ENCODE data around the gene ZDHHC11.
A peak's percentile ranks its signal among the peaks of the same experiment; 100 is the strongest.

The ZDHHC11 gene

DNA sequence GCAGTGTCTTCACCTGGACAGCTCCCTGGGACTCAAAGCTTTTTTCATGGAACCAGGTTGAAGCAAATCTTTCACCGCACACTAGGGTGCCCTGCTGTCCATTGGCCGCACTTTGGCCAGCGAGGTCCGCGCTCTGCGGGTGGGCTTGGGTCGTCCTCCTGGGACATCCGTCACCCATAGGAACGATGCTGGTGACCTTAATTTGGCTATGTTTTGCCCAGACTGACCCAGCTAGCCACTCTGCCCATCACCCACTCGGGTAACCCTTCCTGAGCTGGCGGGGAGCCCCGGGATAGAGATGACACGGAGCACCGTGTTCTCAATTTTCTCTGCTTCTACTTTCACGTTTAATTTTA lies 92.1 kb downstream of the ZDHHC11 start:
- Histone ChIP-seq H3K18ac (ENCODE audit: low read depth in 1 of 2, low read length in 2 of 2) (no peak overlapping the region), H3K36me3 (ENCODE audit: control insufficient read depth in 1 of 2, insufficient read depth in 2 of 2, low read depth in 1 of 2, low read length in 2 of 2) (peaks cover 0 to 3% of the 10 kb centered on the region in 2 experiments), H3K9me3 (ENCODE audit: control insufficient read depth, low read length) (no peaks in the 10 kb centered on the region), H3K14ac (ENCODE audit: low read length in 2 of 2) (peak overlapping the region in 1 of 2 experiments; percentile 19), H4K8ac (ENCODE audit: low read length) (no peak overlapping the region), H2BK120ac (ENCODE audit: low read depth, low read length) (no peak overlapping the region), H2BK5ac (ENCODE audit: low read depth, low read length, poor library complexity, severe bottlenecking) (no peak overlapping the region), H3K4me1 (ENCODE audit: control insufficient read depth, insufficient read depth, low read depth, low read length) (peaks cover 2% of the 10 kb centered on the region), H2AFZ (ENCODE audit: low read depth, low read length) (no peak overlapping the region), H4K91ac (ENCODE audit: low read length) (peak overlapping the region; percentile 36), H3K23ac (ENCODE audit: low read length in 2 of 2) (no peak overlapping the region), H3K4me3 (ENCODE audit: insufficient read depth in 1 of 2, low read depth in 1 of 2, low read length in 2 of 2) (no peak overlapping the region), H3K27me3 (ENCODE audit: control insufficient read depth in 1 of 2, insufficient read depth in 1 of 2, low read length in 2 of 2) (peaks cover 0 to 29% of the 10 kb centered on the region in 2 experiments), H3K9ac (ENCODE audit: low read length) (peak overlapping the region; percentile 65), H3K4ac (ENCODE audit: low read depth in 1 of 2, low read length in 2 of 2) (peak overlapping the region in 1 of 2 experiments; percentile 15), H2BK12ac (ENCODE audit: low read length in 2 of 2) (no peak overlapping the region), H3K79me1 (replicated peaks; ENCODE audit: low read length, poor library complexity, severe bottlenecking) (no peaks in the 10 kb centered on the region), H2BK15ac (ENCODE audit: low read depth, poor library complexity, severe bottlenecking) (no peak overlapping the region), H2AK5ac (ENCODE audit: low read length, severe bottlenecking) (no peak overlapping the region), H3K27ac (ENCODE audit: low read length, poor library complexity, severe bottlenecking) (no peak overlapping the region), H3K4me2 (ENCODE audit: low read length, poor library complexity, severe bottlenecking) (no peak overlapping the region)
- WGBS, result 86% methylated on average over 15 of the region's 15 CpGs
- DNase-seq, result no peak

DNA sequence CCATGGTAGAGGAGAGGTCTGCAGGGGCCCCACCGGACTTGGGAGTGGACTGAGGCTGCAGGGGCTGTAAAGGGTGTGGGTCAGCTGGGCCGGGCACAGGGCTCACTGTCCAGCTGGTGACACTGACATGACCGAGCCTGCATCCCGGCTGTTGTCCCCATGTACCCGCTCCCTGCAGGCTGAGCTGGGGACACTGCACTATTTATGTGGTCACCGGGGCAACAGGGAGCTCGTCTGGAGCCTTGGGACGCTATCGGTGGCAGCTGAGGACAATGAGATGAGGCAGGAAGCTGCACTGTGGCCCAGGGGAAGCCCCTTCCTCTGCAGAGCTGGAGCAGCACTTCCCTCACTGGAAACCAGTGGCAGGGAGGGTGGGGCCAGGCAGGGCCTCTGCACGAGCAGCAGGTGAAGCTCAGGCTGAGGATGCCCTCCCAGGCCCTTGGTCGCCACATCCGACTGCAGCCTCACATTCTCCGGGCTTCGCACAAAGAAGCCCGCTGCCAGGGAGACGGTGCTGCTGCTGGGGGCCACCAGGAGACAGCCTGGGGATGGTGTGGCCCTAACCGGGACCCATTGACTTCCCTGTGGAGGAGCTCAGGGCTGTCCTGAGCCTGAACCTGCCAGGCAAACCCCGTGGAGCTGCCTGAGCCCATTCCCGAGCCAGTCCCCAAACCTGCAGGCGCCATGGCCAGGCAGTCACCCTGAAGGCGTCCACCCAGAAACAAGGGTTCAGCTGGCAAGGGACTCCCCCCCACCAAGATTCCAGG lies 92.7 kb downstream of the ZDHHC11 start:
- H2BK5ac ChIP-seq (ENCODE audit: low read depth, low read length, poor library complexity, severe bottlenecking), result no peak overlapping the region
- no peak overlapping the region for H4K91ac ChIP-seq (ENCODE audit: low read length)
- H2AFZ ChIP-seq (ENCODE audit: low read depth, low read length), result no peak overlapping the region
- H4K8ac ChIP-seq (ENCODE audit: low read length), result no peak overlapping the region
- H3K4me1 ChIP-seq (ENCODE audit: control insufficient read depth, insufficient read depth, low read depth, low read length), result peaks cover 2% of the 10 kb centered on the region
- peak; percentile 49 for DNase-seq
- no peak overlapping the region for H3K4me2 ChIP-seq (ENCODE audit: low read length, poor library complexity, severe bottlenecking)
- H3K4me3 ChIP-seq (ENCODE audit: insufficient read depth in 1 of 2, low read depth in 1 of 2, low read length in 2 of 2), result no peak overlapping the region
- H3K4ac ChIP-seq (ENCODE audit: low read depth in 1 of 2, low read length in 2 of 2), result no peak overlapping the region
- H3K27me3 ChIP-seq (ENCODE audit: control insufficient read depth in 1 of 2, insufficient read depth in 1 of 2, low read length in 2 of 2), result peaks cover 0 to 29% of the 10 kb centered on the region in 2 experiments
- no peaks in the 10 kb centered on the region for H3K9me3 ChIP-seq (ENCODE audit: control insufficient read depth, low read length)
- H2AK5ac ChIP-seq (ENCODE audit: low read length, severe bottlenecking), result no peak overlapping the region
- no peak overlapping the region for H3K14ac ChIP-seq (ENCODE audit: low read length in 2 of 2)
- no peak overlapping the region for H3K27ac ChIP-seq (ENCODE audit: low read length, poor library complexity, severe bottlenecking)
- H3K9ac ChIP-seq (ENCODE audit: low read length), result no peak overlapping the region
- peaks cover 0 to 3% of the 10 kb centered on the region in 2 experiments for H3K36me3 ChIP-seq (ENCODE audit: control insufficient read depth in 1 of 2, insufficient read depth in 2 of 2, low read depth in 1 of 2, low read length in 2 of 2)
- no peak overlapping the region for H2BK15ac ChIP-seq (ENCODE audit: low read depth, poor library complexity, severe bottlenecking)
- WGBS, result 76% methylated on average over 21 of the region's 21 CpGs
- no peak overlapping the region for H2BK12ac ChIP-seq (ENCODE audit: low read length in 2 of 2)
- no peak overlapping the region for H3K23ac ChIP-seq (ENCODE audit: low read length in 2 of 2)
- no peak overlapping the region for H3K18ac ChIP-seq (ENCODE audit: low read depth in 1 of 2, low read length in 2 of 2)
- H3K79me1 ChIP-seq (replicated peaks; ENCODE audit: low read length, poor library complexity, severe bottlenecking), result no peaks in the 10 kb centered on the region
- H2BK120ac ChIP-seq (ENCODE audit: low read depth, low read length), result no peak overlapping the region

DNA sequence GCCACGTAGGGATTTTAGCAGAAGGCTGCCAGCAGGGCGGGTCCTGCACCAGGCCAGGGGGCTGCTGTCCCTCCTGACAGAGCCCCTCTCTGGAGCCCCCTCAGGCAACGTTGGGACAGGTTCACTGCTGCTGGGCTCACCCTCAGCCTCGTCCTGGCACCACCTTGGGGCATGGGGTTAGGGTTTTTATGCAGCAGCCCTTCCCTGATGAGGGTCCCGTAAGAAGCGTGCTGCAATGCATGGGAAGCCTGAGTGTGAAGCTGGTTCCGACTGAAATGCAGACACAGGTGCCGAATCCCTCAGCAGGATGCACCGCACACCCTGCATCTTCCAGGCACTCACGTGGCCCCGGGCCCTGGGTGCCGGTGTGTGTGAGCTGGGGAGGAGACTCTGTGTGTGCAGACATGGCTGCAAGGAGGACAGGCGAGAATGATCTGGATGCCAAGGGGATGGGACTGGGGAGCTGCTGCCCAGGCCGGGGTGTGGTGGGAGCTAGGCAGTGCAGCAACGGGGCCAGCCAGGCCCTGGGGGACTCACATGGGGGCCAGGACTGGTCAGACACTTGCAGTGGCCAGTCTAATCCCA lies 93.3 kb downstream of the ZDHHC11 start:
- Histone ChIP-seq H2BK5ac (ENCODE audit: low read depth, low read length, poor library complexity, severe bottlenecking) (no peak overlapping the region), H3K18ac (ENCODE audit: low read depth in 1 of 2, low read length in 2 of 2) (no peak overlapping the region)
- 81% methylated on average over 15 of the region's 15 CpGs for WGBS

DNA sequence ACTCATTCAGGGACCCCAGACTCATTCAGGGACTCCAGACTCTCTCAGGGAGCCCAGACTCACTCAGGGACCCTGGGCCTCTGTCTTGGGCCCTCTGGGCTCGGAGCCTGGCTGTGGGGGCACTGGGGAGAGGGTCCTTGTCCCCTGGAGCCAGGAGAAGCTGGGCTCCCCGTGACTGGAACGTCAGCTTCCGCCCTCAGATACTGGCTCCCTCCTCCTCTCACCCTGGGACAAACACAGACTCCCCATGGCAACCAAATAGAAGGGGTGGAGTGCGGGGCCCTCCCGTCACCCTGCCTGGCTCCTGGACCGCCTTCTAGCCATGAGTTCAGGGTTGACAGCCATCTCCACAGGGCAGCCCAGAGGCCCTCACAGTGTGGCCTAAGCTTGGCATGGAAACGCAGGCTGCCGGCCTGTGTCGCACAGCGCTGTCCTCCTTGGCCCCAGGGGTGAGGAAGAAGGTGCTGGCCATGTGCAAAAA lies 93.9 kb downstream of the ZDHHC11 start:
- Histone ChIP-seq H2BK120ac (ENCODE audit: low read depth, low read length) (no peak overlapping the region), H3K36me3 (ENCODE audit: control insufficient read depth in 1 of 2, insufficient read depth in 2 of 2, low read depth in 1 of 2, low read length in 2 of 2) (peaks cover 0 to 3% of the 10 kb centered on the region in 2 experiments), H2BK15ac (ENCODE audit: low read depth, poor library complexity, severe bottlenecking) (no peak overlapping the region), H3K4me2 (ENCODE audit: low read length, poor library complexity, severe bottlenecking) (no peak overlapping the region), H4K8ac (ENCODE audit: low read length) (no peak overlapping the region), H3K9ac (ENCODE audit: low read length) (peak overlapping the region; percentile 45), H3K9me3 (ENCODE audit: control insufficient read depth, low read length) (no peaks in the 10 kb centered on the region), H2AFZ (ENCODE audit: low read depth, low read length) (no peak overlapping the region), H3K23ac (ENCODE audit: low read length in 2 of 2) (no peak overlapping the region), H3K27me3 (ENCODE audit: control insufficient read depth in 1 of 2, insufficient read depth in 1 of 2, low read length in 2 of 2) (peaks cover 0 to 29% of the 10 kb centered on the region in 2 experiments), H4K91ac (ENCODE audit: low read length) (peak overlapping the region; percentile 73), H3K4me1 (ENCODE audit: control insufficient read depth, insufficient read depth, low read depth, low read length) (peaks cover 2% of the 10 kb centered on the region), H3K4me3 (ENCODE audit: insufficient read depth in 1 of 2, low read depth in 1 of 2, low read length in 2 of 2) (no peak overlapping the region), H3K27ac (ENCODE audit: low read length, poor library complexity, severe bottlenecking) (no peak overlapping the region), H2AK5ac (ENCODE audit: low read length, severe bottlenecking) (no peak overlapping the region), H3K4ac (ENCODE audit: low read depth in 1 of 2, low read length in 2 of 2) (no peak overlapping the region), H2BK5ac (ENCODE audit: low read depth, low read length, poor library complexity, severe bottlenecking) (no peak overlapping the region), H3K18ac (ENCODE audit: low read depth in 1 of 2, low read length in 2 of 2) (no peak overlapping the region), H3K79me1 (replicated peaks; ENCODE audit: low read length, poor library complexity, severe bottlenecking) (no peaks in the 10 kb centered on the region), H2BK12ac (ENCODE audit: low read length in 2 of 2) (no peak overlapping the region), H3K14ac (ENCODE audit: low read length in 2 of 2) (no peak overlapping the region)
- peak; percentile 69 for DNase-seq
- 53% methylated on average over 11 of the region's 11 CpGs for WGBS

More for the DNA sequence above, 93.3 kb downstream of the ZDHHC11 start:
- peak overlapping the region in 1 of 2 experiments; percentile 13 for H3K14ac ChIP-seq (ENCODE audit: low read length in 2 of 2)
- no peaks in the 10 kb centered on the region for H3K9me3 ChIP-seq (ENCODE audit: control insufficient read depth, low read length)
- DNase-seq, result no peak
- H3K9ac ChIP-seq (ENCODE audit: low read length), result no peak overlapping the region
- H3K4me3 ChIP-seq (ENCODE audit: insufficient read depth in 1 of 2, low read depth in 1 of 2, low read length in 2 of 2), result peak overlapping the region in 1 of 2 experiments; percentile 27
- H3K27ac ChIP-seq (ENCODE audit: low read length, poor library complexity, severe bottlenecking), result no peak overlapping the region
- H2AK5ac ChIP-seq (ENCODE audit: low read length, severe bottlenecking), result no peak overlapping the region
- no peak overlapping the region for H3K4ac ChIP-seq (ENCODE audit: low read depth in 1 of 2, low read length in 2 of 2)
- H4K91ac ChIP-seq (ENCODE audit: low read length), result peak overlapping the region; percentile 73
- no peak overlapping the region for H2BK120ac ChIP-seq (ENCODE audit: low read depth, low read length)
- H2BK15ac ChIP-seq (ENCODE audit: low read depth, poor library complexity, severe bottlenecking), result no peak overlapping the region
- H2BK12ac ChIP-seq (ENCODE audit: low read length in 2 of 2), result no peak overlapping the region
- peaks cover 0 to 3% of the 10 kb centered on the region in 2 experiments for H3K36me3 ChIP-seq (ENCODE audit: control insufficient read depth in 1 of 2, insufficient read depth in 2 of 2, low read depth in 1 of 2, low read length in 2 of 2)
- peaks cover 2% of the 10 kb centered on the region for H3K4me1 ChIP-seq (ENCODE audit: control insufficient read depth, insufficient read depth, low read depth, low read length)
- no peak overlapping the region for H2AFZ ChIP-seq (ENCODE audit: low read depth, low read length)
- no peaks in the 10 kb centered on the region for H3K79me1 ChIP-seq (replicated peaks; ENCODE audit: low read length, poor library complexity, severe bottlenecking)
- peaks cover 0 to 29% of the 10 kb centered on the region in 2 experiments for H3K27me3 ChIP-seq (ENCODE audit: control insufficient read depth in 1 of 2, insufficient read depth in 1 of 2, low read length in 2 of 2)
- no peak overlapping the region for H3K23ac ChIP-seq (ENCODE audit: low read length in 2 of 2)
- H4K8ac ChIP-seq (ENCODE audit: low read length), result no peak overlapping the region
- H3K4me2 ChIP-seq (ENCODE audit: low read length, poor library complexity, severe bottlenecking), result no peak overlapping the region

All from mesenchymal stem cell (in vitro differentiated cells and primary cell).